GM12878 (cell line): ENCODE measurements around the gene FNDC8. TPM values are rescaled to one million over a fixed set of nuclear protein-coding genes. Genes with fewer than 3 reads are reported as not detected.

Experiments
- CBX3 ChIP-seq: fragments of 200-600 bp; sonication (generic); IDR thresholded peaks from 2 replicates; pipeline ENCODE4 v1.6.1; 2016; ENCODE audit warnings: low read depth, borderline replicate concordance
- CBX5 ChIP-seq: sonication (generic); IDR thresholded peaks from 2 replicates; pipeline ENCODE4 v1.6.1; 2016; ENCODE audit warnings: low read depth, moderate library complexity, mild to moderate bottlenecking, inconsistent platforms
- CHD4 ChIP-seq: fragments of 200-600 bp; sonication (generic); IDR thresholded peaks from 2 replicates; pipeline ENCODE4 v1.6.1; 2016; ENCODE audit warnings: mild to moderate bottlenecking
- E2F8 ChIP-seq: fragments of 450-650 bp; IDR thresholded peaks from 2 replicates; pipeline ENCODE4 v1.6.1; 2018; ENCODE audit warnings: mild to moderate bottlenecking, low read depth, moderate library complexity; ENCODE audit not compliant: partially characterized antibody
- E4F1 ChIP-seq: fragments of 450-650 bp; IDR thresholded peaks from 2 replicates; pipeline ENCODE4 v1.6.1; 2018; ENCODE audit warnings: borderline replicate concordance, mild to moderate bottlenecking; ENCODE audit not compliant: partially characterized antibody
- FOXK2 ChIP-seq: fragments of 450-650 bp; IDR thresholded peaks from 2 replicates; pipeline ENCODE4 v1.6.1; 2017; ENCODE audit warnings: mild to moderate bottlenecking, moderate library complexity
- GATAD2B ChIP-seq: fragments of 450-650 bp; conservative IDR thresholded peaks from 2 replicates; pipeline ENCODE4 v1.6.1; 2017; ENCODE audit warnings: low read depth, mild to moderate bottlenecking, moderate library complexity
- HSF1 ChIP-seq: fragments of 150-350 bp; IDR thresholded peaks from 2 replicates; pipeline ENCODE4 v1.6.1; 2014; ENCODE audit warnings: mild to moderate bottlenecking, low read depth, low read length
- IKZF2 ChIP-seq, 2 experiments: fragments of 450-650 bp; IDR thresholded peaks; 2 replicates each; pipeline ENCODE4 v1.6.1; 2017; ENCODE audit warnings: mild to moderate bottlenecking in 2 of 2, moderate library complexity in 2 of 2
- MTA2 ChIP-seq: fragments of 450-650 bp; IDR thresholded peaks from 2 replicates; pipeline ENCODE4 v1.6.1; 2016; ENCODE audit warnings: low read depth, mild to moderate bottlenecking, moderate library complexity
- NFIC ChIP-seq: IDR thresholded peaks from 2 replicates; pipeline ENCODE4 v1.6.1; 2012; ENCODE audit warnings: low read depth, mild to moderate bottlenecking, inconsistent platforms, low read length, moderate library complexity
- NFYA ChIP-seq: IDR thresholded peaks from 2 replicates; pipeline ENCODE4 v1.6.1; 2011; ENCODE audit warnings: low read depth, mild to moderate bottlenecking, low read length, improper control_type of control experiment, borderline replicate concordance
- NFYB ChIP-seq: IDR thresholded peaks from 2 replicates; pipeline ENCODE4 v1.6.1; 2011; ENCODE audit warnings: low read depth, mild to moderate bottlenecking, low read length, improper control_type of control experiment, moderate library complexity; ENCODE audit not compliant: insufficient read depth
- PAX8 ChIP-seq: fragments of 450-650 bp; IDR thresholded peaks from 2 replicates; pipeline ENCODE4 v1.6.1; 2017; ENCODE audit warnings: mild to moderate bottlenecking, moderate library complexity
- POU2F2 ChIP-seq: IDR thresholded peaks from 3 replicates; pipeline ENCODE4 v1.6.1; 2011; ENCODE audit warnings: low read depth, mild to moderate bottlenecking, low read length, borderline replicate concordance
- RAD51 ChIP-seq: fragments of 450-650 bp; IDR thresholded peaks from 2 replicates; pipeline ENCODE4 v1.6.1; 2016; ENCODE audit warnings: moderate library complexity, mild to moderate bottlenecking, inconsistent platforms
- SIN3A ChIP-seq: IDR thresholded peaks from 2 replicates; pipeline ENCODE4 v1.6.1; 2012; ENCODE audit warnings: low read depth, low read length, improper control_type of control experiment
- SP1 ChIP-seq: IDR thresholded peaks from one replicate; pipeline ENCODE4 v1.6.1; 2011; ENCODE audit warnings: low read depth, low read length
- SREBF1 ChIP-seq: IDR thresholded peaks from 2 replicates; pipeline ENCODE4 v1.6.1; 2012; ENCODE audit warnings: mild to moderate bottlenecking, low read length
- TCF3 ChIP-seq: IDR thresholded peaks from 2 replicates; pipeline ENCODE4 v1.6.1; 2012; ENCODE audit warnings: low read depth, mild to moderate bottlenecking, low read length, borderline replicate concordance; ENCODE audit not compliant: insufficient read depth
- YY1 ChIP-seq: IDR thresholded peaks from 2 replicates; pipeline ENCODE4 v1.6.1; 2011; ENCODE audit warnings: low read depth, mild to moderate bottlenecking, low read length
- ZSCAN29 ChIP-seq: fragments of 450-650 bp; IDR thresholded peaks from 2 replicates; pipeline ENCODE4 v1.6.1; 2017; ENCODE audit warnings: mild to moderate bottlenecking, moderate library complexity
- polyA plus RNA-seq, 11 experiments: library from polyadenylated mRNA; depleted of rRNA in 4 of 11; unstranded in 6 of 11; stranded (reverse) in 5 of 11; fragments of >200 nt; fragmentation: Nextera tagmentation in 4 of 11; fragmentation: Illumina TruSeq in 1 of 11; extraction: Ambion mirVana in 4 of 11; extraction: Trizol in 1 of 11; gene quantifications; 1 replicate in 1 of 11; 2 replicates in 10 of 11; pipeline versions ENCODE4 v1.2.1 to v1.2.3, GENCODE V29; 2011 to 2016; ENCODE audit warnings: inconsistent platforms in 2 of 11, missing spikeins in 2 of 11, low read depth in 1 of 11
- total RNA-seq, 4 experiments: library from RNA; depleted of rRNA in 3 of 4; stranded (reverse); fragments of >200 nt in 3 of 4; fragmentation: Illumina TruSeq in 1 of 4; extraction: Trizol in 1 of 4; gene quantifications; 2 replicates each; pipeline versions ENCODE4 v1.2.1 to v1.2.3, GENCODE V29; 2013 to 2021

FNDC8 gene
- total and polyA plus RNA-seq, 10 of the 15 experiments (the other 5 are each of a cell fraction or from before 2014, with no cell fraction given), result 0.06 to 0.15 (median 0.11) TPM; not detected in 7

- TF ChIP-seq HSF1, result no peak
- TF ChIP-seq POU2F2, result 0 out of 3 replicates have a peak, but pooled peaks have one; percentile 58
- no peak for TF ChIP-seq CHD4
- no peak for TF ChIP-seq CBX3
- no peak for TF ChIP-seq MTA2
- TF ChIP-seq SREBF1, result no peak; the same call in 1 of the 2 replicates
- no peak for TF ChIP-seq PAX8
- TF ChIP-seq NFYB, result no peak
- no peak for TF ChIP-seq NFIC
- TF ChIP-seq TCF3, result peak; percentile 62; the same call in 1 of the 2 replicates
- peak; percentile 71; the same call in 1 of the 2 replicates for TF ChIP-seq SIN3A
- TF ChIP-seq NFYA, result no peak
- TF ChIP-seq SP1, result peak; percentile 26
- TF ChIP-seq CBX5, result peak; percentile 57; the same call in 1 of the 2 replicates
- TF ChIP-seq RAD51, result no peak
- TF ChIP-seq E2F8, result no peak
- TF ChIP-seq FOXK2, result no peak
- peak; percentile 88 for TF ChIP-seq GATAD2B
- peak; percentile 64; the same call in 1 of the 2 replicates for TF ChIP-seq ZSCAN29
- TF ChIP-seq E4F1, result no peak
- no peak for TF ChIP-seq IKZF2 (IDR thresholded peaks at IDR 0.05)
- TF ChIP-seq YY1, result peak; percentile 87
Observed at GRCh38 chr17:35088881-35089585, 32.4 kb upstream of the FNDC8 start (continued).
